GM18520 (cell line): ENCODE results near the gene RNF138.
A peak's percentile ranks its signal among the peaks of the same experiment; 100 is the strongest.
"Not testable (repeated sequence)": the region's sequence is repeated elsewhere in the genome, so short reads cannot be mapped to it uniquely, and the experiment has no call there.

Source experiments
- ATAC-seq: cut with Tn5 transposase; IDR thresholded peaks from one replicate; pipeline ENCODE4 v1.9.1; 2021; ENCODE audit not compliant: unreplicated experiment

Gene RNF138, protein sequence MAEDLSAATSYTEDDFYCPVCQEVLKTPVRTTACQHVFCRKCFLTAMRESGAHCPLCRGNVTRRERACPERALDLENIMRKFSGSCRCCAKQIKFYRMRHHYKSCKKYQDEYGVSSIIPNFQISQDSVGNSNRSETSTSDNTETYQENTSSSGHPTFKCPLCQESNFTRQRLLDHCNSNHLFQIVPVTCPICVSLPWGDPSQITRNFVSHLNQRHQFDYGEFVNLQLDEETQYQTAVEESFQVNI

DNA sequence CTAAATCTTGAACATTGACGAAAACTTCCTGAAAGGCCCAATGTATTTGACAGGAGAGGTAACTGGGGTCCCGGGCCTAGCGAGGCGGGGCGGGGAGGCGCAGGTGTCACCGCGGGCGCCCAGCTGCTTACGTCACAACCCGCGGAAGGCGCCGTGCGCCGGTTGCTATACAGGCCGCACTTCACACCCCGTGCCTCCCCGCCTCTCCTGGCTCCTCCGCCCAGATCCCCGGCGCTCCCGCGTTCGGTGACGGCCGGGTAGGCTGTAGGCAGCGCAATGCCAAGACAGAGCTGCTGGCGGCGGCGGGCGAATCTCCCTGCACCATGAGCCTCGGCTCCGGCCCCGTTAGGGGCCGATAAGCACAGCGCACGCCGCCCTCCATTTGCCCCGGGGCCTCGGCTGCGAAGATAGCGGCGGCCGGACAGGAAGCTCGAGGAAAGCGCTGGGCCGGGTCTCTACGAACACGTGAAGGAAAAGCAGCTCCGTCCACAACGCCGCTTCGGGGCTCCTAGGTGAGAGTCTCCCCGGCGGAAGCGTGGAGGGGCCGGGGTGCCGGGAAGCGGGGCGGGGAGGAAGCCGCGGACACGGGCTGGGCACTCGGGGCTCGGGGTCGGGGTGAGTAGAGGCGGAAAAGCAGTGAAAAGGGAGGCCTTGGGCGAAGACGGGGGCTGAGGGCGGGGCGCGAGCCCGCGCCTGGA lies at the start of gene RNF138:
Gene RNF138, plus strand, starts transcription at position 151 of the 698 bp plus-strand sequence. CDS start 903 bp downstream, outside the sequence.
- peak; percentile 46 for ATAC-seq

DNA sequence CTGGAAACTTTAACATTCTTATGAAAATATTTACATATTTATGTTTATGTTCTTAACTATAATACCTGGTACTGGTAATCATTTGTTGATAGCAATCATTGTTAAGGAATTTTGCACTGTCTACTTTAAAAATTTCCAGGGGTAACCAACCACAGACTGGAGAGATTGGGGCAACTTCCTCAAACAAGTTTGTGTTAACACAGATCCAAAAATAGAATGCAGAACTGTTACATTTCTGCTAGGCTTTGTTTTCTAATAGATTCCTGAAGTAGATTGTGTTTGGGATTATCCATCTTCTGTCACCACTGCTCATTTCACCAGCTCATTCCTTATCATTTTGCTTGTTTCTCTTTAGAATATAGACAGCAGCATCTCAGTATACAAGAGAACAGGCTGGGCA lies 49.3 kb upstream of the RNF138 start:
- no peak for ATAC-seq

DNA sequence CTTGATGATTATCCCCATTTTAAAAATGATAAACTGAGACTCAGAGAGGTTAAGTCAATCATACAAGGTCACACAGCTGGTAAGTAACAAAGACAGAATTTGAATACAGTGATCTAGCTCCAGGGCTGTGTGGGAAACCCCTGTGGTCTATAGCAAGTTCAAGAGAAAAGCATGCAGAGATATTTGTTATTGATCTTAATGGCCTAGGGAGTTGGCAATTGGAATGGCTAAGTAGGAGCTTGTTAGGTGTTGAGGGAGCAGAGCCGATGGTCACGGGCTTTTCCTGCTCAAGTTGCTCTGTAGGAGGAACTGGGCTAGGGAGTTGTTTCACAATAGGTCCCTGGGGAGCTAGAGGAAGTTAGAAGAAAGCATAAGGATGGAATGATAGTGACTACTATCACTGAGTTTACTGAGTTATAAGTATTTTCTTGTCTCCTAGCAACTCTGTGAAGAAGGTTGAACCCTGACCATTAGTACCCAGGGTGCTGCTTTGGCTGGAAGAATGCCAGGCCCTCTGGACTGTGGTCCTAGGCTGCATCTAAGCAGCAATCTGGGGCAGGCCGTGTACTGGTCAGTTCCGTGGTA lies 43.1 kb upstream of the RNF138 start:
- ATAC-seq = peak; percentile 55

DNA sequence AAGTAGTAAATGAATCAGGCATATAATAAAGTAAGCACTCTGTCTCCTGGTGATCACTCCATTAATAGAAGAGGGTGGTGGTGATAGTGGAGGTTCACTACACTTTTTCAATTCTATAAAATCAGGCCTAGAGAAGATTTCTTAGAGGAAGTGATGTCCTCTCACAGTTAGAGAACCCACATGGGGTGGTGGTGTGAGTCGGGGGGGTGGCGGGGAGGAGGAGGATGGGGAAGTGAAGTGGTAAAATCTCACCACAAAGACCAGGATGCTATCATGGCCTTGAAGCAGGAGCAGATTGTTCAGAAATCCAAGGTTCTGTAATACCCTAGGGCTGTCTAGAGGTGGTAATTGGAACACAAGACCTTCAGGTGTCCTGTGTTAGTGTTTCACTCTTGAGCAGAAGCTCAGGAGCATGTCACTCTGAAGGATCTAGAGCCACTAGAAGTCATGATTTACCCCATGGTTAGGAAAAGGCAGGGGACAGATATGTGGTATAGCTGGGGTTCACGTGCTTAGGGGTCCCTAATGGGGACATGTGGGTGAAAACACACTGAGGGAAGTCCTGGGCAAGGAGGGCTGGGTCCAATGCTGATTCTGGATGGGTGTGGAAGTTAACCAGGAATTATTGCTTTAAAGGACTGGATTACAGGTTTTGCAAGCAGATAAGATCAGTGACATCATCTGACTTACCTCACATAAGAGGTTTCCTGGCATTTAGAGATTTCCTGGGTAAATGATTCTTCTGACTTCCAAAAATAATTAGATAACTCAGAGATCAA lies 42.1 kb upstream of the RNF138 start:
- no peak for ATAC-seq

DNA sequence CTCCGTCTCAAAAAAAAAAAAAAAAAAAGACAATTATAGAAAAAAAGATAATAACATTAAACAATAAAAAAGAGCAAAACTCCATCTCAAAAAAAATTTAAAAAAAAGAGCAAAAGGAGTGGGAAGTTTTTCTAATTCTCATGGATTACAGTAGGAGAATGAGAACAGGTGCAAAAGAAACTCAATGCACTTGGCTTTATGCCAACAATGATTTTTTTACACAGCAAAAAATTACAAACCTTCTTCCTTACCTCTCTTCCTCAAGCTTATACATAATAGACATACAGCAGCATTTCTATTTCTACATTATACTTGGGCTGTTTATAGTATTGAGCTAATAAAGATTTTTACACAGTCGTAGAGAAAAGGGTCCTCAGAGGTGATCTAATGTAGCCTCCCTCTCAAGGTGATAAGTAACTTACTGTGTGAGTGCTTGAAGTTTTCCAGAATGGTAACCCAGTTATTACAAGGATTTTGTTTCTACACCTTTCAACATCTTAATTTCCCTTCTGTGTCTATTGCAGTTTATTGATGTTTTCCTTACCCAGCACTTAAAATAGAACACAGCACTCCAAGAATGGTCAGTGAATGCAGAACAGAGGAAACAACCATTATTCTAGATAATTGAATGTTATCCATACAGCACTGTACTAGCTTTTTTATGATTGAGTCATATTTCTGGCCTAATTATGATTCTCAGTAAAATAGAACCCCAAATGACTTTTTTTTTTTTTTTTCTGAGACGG lies 34.9 kb upstream of the RNF138 start:
- ATAC-seq = no peak

DNA sequence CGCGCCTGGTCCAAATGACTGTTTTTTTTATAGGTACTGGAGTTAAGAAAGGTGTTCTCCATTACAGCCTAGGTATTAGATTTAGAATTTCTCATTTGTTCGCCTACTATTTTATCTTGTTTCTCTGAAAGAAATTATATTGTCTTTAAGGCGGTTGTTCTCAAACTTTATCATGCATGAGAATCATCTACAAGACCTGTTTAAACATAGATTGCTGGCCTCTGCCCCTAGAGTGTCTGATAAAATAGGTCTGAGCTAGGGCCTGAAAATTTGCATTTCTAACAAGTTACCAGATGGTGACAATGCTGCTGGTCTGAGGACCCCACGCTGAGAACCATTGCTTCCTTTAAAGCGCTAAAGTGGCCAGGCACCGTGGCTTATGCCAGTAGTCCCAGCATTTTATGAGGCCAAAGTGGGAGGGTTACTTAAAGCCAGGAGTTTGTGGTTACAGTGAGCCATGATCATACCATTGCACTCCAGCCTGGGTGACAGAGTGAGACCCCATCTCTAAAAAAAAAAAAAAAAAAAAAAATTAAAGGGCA lies 34.0 kb upstream of the RNF138 start:
- ATAC-seq = no peak

DNA sequence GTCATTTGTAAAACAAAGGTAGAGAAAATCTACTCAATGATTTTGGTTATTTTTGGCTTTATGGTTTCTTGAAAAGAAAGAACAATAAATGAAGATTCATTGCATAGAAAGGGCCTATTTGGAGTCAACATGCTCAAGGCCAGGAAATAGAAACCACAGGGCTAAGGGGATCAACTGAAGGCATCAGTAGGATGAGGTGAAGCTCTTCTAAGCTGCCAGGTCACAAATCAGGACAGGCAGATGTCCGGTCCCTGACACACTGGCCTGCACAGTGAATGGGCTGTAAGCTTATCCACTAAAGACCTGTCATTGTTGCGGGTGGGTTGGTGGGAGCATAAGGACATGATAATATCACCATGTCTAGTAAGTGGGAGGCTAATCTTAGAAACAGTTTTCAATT lies 31.6 kb upstream of the RNF138 start:
- no peak for ATAC-seq

DNA sequence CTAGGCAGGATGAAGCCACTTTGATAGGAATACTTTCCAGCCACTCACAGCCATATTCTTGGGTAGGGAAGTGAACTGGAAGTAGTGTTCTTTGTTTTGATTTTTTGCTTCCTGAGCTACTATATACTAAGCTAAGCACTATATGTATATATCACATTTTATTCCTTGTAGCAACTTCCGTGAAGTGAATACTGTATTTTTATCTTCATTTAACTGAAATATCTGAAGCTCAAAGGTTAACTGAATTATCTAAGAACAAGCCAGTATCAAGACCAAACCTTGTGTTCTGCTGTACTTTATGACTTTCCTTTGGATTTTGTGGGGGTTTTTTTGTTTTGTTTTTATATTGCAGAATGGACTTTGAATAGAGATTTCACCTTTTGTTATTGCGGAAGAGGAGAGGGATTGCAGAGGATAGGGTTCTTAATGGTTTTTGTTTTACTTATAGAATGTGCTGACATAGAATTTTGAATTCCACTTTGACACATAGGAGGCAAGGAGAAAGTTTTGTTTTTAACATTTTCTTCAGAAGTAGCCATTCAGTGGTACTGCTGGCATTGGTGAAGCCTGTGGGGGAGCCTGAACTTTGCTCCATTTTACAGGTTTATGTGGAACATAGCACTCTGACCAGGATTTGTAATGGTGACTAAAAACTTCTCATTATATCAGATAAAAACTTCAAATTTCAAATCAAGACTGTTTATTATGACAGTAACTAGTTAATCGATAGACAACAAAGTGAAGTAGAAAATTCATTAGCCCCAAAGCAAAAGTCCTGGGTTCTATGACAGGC lies 24.1 kb upstream of the RNF138 start:
- no peak for ATAC-seq

DNA sequence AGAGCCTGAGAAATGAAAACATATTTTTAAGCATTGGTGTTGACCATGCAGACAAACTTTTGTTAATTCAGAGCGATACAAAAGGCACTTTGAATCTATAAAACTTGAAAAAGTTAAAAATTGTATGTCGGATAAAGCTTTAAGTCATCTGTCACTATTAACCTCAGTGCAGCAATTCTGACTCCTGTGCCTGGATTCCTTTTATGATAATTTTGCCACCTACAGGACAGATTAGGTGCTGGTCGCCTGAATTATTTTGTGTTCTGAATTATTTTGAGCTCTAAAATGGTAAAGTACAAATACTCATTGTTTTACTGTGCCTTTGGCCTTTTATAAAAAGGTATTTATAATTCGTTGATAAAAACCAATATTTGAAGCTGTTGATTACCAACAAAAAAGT lies 19.4 kb upstream of the RNF138 start:
- no peak for ATAC-seq

DNA sequence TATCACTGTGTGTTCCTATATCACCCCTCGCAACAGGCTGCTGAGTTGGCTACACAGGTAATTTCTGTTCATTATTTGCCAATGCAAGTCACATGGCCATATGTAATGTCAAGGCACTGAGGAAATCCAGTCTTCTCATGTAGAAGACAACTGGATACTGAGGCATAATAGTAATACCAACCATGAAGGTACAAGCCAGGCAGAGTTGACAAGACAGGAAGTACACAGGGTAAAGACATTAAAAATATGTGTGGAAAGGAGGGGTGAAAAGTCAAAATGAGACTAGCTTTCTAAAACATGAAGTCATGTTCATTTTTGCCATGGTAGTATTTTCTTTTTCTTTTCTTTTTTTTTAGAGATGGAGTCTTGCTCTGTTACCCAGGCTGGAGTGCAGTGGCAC lies 17.5 kb upstream of the RNF138 start:
- ATAC-seq = no peak

DNA sequence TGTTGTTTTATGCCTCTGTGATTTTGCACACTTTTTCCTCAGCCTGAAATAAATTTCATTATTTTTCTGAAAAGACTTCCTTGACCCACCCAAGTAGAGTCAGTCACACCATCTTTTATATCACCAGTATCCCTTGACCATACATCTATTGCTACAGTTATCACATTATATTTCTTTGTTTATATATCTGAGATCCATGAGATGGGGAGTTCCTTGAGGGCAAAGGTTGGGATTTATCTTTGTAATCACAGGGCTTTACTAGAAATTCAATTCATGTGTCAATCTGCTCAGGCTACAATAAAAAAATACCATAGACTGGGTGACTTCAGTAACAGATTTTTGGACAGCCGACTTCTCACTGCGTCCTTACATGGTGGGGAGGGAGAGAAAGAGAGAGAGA lies 12.8 kb upstream of the RNF138 start:
- ATAC-seq = no peak

DNA sequence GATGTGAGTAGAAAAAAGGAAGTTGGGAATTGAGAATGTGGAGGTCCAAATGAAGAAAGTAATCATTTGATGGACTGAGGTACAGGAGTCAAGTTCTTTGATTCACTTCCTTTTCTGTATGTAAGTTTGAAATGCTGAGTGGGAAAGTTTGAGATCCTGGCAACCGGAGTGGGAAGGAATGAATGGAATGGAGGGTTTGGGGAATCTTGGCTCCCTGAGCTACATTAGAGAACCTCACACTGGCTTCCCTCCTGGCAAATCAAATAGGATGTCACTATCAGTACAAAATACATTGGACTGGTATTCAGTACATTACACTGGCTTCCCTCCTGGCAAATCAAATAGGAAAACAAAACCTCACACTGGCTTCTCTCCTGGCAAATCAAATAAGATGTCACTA lies 9.8 kb upstream of the RNF138 start:
- no peak for ATAC-seq

DNA sequence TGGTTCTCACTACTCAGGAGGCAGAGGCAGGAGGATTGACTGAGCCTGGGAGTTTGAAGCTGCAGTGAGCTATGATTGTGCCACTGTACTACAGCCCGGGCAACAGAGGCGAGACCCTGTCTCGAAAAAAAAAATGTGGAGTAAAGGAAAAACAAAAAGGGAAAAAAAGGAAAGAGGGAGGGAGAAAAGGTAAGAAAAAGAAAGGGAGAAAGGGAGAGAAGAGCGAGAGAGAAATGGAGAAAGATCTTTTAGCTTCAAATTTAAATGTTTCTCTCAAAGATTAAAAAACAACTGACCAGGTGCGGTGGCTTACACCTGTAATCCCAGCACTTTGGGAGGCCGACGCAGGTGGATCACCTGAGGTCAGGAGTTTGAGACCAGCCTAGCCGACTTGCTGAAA lies 7.9 kb upstream of the RNF138 start:
- no peak for ATAC-seq

DNA sequence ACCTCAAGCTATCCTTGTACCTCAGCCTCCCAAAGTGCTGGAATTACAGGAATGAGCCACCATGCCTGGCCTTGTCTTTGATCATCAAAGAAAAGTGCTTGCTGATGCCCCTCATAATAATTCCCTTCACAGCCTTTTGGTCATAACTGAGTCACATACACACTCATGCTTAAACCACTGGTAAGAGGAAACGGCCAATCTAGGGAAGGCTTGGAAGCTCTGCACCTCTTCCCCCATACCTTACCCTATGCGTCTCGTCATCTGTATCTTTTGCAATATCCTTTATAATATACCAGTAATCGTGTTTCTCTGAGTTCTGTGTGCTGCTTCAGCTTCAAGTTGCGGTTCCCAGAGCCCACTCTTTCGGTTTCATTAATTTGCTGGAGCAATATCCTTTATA lies 4.8 kb upstream of the RNF138 start:
- ATAC-seq = no peak

DNA sequence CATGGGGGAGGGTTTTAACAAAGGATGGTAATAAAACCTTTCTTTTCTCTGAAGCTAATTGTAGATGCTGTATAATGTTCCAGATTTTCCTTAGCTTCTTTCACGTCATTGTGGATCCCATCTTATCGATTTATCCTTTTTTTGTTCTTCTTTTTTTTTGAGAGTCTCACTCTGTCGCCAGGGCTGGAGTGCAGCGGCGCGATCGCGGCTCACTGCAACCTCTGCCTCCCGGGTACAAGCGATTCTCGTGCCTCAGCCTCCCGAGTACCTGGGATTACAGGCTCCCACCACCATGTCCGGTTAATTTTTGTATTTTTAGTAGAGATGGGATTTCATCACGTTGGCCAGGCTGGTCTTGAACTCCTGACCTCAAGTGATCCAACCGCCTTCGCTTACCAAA lies 843 bp upstream of the RNF138 start:
- ATAC-seq = not testable (repeated sequence)

DNA sequence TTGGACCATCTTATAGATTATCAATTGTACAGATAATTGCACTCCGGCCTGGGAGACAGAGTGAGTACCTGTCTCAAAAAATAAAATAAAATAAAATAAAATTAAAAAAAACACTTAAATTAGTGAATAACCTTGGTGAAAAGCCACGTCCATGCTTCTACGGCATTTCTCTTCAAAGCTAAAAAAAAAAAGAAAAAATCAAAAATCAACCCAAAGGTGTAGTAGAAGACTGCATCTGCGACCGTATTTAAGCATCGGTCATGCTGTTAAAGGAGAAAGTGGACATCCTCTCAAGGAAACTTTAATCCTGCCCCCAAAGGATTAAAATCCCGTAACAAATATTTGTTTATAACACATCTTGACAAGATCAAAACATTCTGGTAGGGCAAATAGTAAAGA lies 350 bp upstream of the RNF138 start:
- ATAC-seq = no peak

DNA sequence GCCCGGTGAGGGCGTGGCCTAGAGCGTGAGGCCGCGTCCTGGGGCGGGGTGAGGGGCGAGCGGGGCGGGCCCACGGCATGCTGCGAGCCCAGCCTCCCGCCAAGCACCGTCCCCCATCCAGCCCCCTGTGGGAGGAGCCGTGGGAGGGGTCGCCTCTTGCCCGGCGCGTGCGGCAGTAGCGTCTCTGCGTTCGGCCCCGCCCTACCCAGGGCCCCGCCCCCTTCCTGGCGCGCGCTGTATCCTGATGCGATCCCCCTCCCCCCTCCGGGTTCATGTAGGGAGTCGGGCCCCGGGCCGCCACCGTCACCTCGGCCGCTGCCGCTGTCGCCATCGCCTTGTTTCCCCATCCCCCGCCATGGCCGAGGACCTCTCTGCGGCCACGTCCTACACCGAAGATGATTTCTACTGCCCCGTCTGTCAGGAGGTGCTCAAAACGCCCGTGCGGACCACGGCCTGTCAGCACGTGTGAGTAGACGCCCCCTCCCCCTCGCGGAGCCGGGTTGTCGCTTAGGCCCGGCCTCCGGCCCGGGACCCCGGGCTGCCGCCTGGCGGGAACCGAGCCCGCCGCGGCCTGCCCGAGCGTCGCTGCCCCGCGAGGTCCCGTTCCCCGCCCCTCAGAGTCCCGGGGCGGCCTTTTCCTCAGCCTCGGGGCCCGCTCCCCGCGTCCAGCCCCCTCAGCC lies 888 bp downstream of the RNF138 start:
- peak; percentile 69 for ATAC-seq

DNA sequence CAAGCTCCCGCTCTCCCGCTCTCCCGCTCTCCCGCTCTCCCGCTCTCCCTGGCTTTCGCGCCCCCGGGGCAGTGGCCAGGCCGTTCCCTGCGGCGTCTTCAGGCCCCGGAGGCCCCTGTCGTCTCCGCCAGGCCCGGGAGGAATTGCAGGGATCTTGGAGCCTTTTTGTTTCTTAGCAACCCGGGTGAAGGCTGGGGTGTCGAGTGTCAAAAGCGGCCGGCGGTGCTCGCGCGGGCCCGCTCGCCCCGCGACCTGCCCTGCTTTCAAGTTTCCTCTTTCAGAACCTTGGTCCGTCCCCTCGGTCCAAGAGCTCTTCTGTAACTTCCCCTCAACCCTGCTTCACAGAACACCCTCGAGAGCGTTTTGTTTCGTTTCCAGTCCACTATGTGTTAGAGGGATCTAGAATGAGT lies 1.4 kb downstream of the RNF138 start:
- peak; percentile 31 for ATAC-seq

DNA sequence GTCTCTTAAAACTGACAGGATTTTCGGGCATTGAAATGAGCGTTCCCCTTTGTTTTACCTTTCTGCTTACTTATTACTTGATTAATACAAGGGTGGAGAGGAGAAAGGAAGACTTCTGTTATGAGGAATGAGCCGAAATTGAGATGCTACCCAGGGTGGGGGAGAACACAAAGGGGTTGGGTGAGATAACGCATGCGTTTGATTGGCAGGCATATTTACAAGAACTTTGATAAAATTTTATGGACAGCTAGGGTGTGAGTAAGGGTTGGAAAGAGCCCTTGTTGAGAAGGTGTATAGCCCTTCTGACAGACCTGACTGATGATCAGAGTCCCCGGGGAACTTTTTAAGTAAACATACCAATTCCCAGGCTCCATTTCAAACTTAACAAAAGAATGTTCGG lies 1.8 kb downstream of the RNF138 start:
- no peak for ATAC-seq
